Bronchial epithelial cell (primary cell): ENCODE data around the gene TMEM170B. TPM values are rescaled to one million over a fixed set of nuclear protein-coding genes. Genes with fewer than 3 reads are reported as not detected.
A peak's percentile ranks its signal among the peaks of the same experiment; 100 is the strongest.

Source experiments
- DNase-seq: peaks from one replicate; pipeline ENCODE4 v3.0.0-alpha.2; 2010; ENCODE audit warnings: low read depth
- FAIRE-seq: peaks from 2 replicates; lab custom pipeline; 2011; peaks lifted over from hg19 to GRCh38; lab: Jason Lieb, UNC
- H3K27me3 ChIP-seq: 2 replicates; pipeline ENCODE4 v1.5.1; 2011; ENCODE audit warnings: low read length; ENCODE audit not compliant: control insufficient read depth, insufficient read depth
- H3K36me3 ChIP-seq: 2 replicates; pipeline ENCODE4 v1.5.1; 2011; ENCODE audit warnings: low read length; ENCODE audit not compliant: control insufficient read depth, insufficient read depth
- H3K4me3 ChIP-seq: 2 replicates; pipeline ENCODE4 v1.5.1; 2011; ENCODE audit warnings: mild to moderate bottlenecking, low read depth, low read length, control low read depth
- total RNA-seq: library from RNA; depleted of rRNA; stranded (reverse); fragments of >200 nt; gene quantifications from 2 replicates; pipeline ENCODE4 v1.2.1, GENCODE V29; 2014
- TF ChIP-seq, protein P1 (sequence below): IDR thresholded peaks from 2 replicates; pipeline ENCODE4 v1.5.1; 2011; ENCODE audit warnings: mild to moderate bottlenecking, moderate library complexity, low read length, control low read depth, inconsistent platforms; ENCODE audit not compliant: insufficient read depth, severe bottlenecking

TMEM170B gene
- total RNA-seq, 1 donor from 2014 or later, result under 0.01 TPM

DNA sequence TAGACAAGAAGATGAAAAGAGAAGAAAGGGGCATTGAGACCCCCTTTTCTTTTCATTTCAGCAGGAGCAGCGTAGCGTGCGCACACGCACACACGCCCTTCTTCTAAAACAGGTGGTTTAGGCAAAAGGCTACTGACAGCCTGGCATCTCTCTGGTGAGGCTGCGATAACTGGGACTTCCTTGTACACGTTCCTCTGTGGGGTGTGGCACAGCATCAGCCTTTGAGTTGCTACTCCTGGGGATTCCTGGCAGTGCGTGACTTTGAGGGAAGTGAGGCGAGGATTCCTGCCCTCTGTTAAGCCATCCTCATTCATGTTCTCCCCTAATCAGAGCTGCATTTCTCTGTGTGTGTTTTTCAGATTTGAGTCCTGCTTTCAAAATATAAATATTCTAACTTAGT lies 94.7 kb downstream of the TMEM170B start:
- H3K36me3 ChIP-seq, result no peaks in the 10 kb centered on the region
- no peaks in the 10 kb centered on the region for H3K27me3 ChIP-seq
- DNase-seq (peak; percentile 84), FAIRE-seq (peak; percentile 93)
- no peak overlapping the region for H3K4me3 ChIP-seq
- TF ChIP-seq, protein P1, sequence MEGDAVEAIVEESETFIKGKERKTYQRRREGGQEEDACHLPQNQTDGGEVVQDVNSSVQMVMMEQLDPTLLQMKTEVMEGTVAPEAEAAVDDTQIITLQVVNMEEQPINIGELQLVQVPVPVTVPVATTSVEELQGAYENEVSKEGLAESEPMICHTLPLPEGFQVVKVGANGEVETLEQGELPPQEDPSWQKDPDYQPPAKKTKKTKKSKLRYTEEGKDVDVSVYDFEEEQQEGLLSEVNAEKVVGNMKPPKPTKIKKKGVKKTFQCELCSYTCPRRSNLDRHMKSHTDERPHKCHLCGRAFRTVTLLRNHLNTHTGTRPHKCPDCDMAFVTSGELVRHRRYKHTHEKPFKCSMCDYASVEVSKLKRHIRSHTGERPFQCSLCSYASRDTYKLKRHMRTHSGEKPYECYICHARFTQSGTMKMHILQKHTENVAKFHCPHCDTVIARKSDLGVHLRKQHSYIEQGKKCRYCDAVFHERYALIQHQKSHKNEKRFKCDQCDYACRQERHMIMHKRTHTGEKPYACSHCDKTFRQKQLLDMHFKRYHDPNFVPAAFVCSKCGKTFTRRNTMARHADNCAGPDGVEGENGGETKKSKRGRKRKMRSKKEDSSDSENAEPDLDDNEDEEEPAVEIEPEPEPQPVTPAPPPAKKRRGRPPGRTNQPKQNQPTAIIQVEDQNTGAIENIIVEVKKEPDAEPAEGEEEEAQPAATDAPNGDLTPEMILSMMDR, result no peak

DNA sequence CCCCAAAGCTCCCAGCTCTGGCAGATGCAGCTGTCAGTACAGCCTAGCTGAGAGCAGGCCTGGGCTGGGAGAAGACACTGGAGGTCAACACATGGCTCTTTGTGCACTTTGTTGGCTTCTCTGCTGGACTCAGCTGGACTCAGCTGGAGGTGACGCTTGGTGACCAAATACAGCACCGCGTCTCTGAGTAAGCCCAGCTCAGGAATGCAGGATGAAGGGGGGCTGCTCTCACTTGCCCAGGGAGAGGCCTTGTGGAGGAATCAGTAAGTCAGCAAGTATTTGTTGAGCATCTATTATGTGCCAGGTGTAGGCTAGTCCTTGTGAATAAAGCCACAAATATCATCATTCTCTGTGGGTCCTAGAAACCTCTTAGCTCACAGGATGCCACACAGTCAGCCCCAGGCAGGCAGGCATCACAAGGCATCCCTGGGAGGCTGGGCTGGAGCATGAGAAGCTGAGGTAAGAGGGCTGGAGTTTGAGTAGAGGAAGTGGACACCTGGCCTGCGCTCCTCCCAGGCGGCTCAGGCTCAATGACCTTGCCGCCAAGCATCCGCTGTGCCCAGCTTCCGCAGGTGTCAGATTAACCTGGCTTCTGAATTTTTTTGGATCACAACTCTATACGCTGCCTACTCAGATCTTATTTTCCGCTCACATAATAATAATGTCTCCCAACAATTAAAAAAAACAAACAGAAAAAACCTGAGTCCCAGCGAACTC lies 95.4 kb downstream of the TMEM170B start:
- Histone ChIP-seq H3K27me3 (no peaks in the 10 kb centered on the region), H3K36me3 (no peaks in the 10 kb centered on the region), H3K4me3 (no peak overlapping the region)
- TF ChIP-seq, protein P1, result no peak
- DNase-seq (peak; percentile 76), FAIRE-seq (no peak)

Other genes with a start within 250 kb of the TMEM170B start
- gene ADTRP, start 241.1 kb downstream of the TMEM170B start, total RNA-seq, result 11.3 and 17.6 TPM in 2 replicates